Lung (tissue), 12 donors: ENCODE data around the gene NUP43. TPM values are rescaled to one million over a fixed set of nuclear protein-coding genes. Genes with fewer than 3 reads are reported as not detected.

Source experiments
- ATAC-seq: fragments of 200-7000 bp; cut with Tn5 transposase; one replicate; pipeline ENCODE4 v1.9.1; 2020; ENCODE audit warnings: moderate number of reproducible peaks; ENCODE audit not compliant: insufficient read depth, low FRiP score
- DNase-seq, 3 donors: peaks; one replicate each; pipeline ENCODE4 v3.0.0-alpha.2; 2013 to 2017
- H3K27ac ChIP-seq, 2 donors: one replicate each; pipeline ENCODE4 v1.5.1; 2013; ENCODE audit warnings: mild to moderate bottlenecking in 2 of 2, moderate library complexity in 2 of 2, control low read depth in 1 of 2, inconsistent platforms in 1 of 2, low read depth in 1 of 2, low read length in 1 of 2
- H3K27me3 ChIP-seq, 3 donors: one replicate each; pipeline ENCODE4 v1.5.1; 2013; ENCODE audit warnings: low read length in 2 of 3; ENCODE audit not compliant: control insufficient read depth in 3 of 3, insufficient read depth in 3 of 3
- H3K36me3 ChIP-seq, 4 donors: one replicate each; pipeline ENCODE4 v1.5.1; 2013; ENCODE audit warnings: low read length in 4 of 4, mild to moderate bottlenecking in 1 of 4, moderate library complexity in 1 of 4; ENCODE audit not compliant: control insufficient read depth in 4 of 4, insufficient read depth in 4 of 4
- H3K4me1 ChIP-seq, 5 donors: one replicate each; pipeline ENCODE4 v1.5.1; 2013; ENCODE audit warnings: low read length in 5 of 5, mild to moderate bottlenecking in 2 of 5, moderate library complexity in 1 of 5; ENCODE audit not compliant: control insufficient read depth in 5 of 5, insufficient read depth in 5 of 5
- H3K4me3 ChIP-seq: one replicate; pipeline ENCODE4 v1.5.1; 2013; ENCODE audit warnings: mild to moderate bottlenecking, control low read depth, moderate library complexity
- H3K9ac ChIP-seq, 2 donors: one replicate each; pipeline ENCODE4 v1.5.1; 2013; ENCODE audit warnings: low read length in 2 of 2, control low read depth in 1 of 2; ENCODE audit not compliant: insufficient read depth in 1 of 2
- H3K9me3 ChIP-seq, 4 donors: one replicate each; pipeline ENCODE4 v1.5.1; 2013; ENCODE audit warnings: low read length in 3 of 4, mild to moderate bottlenecking in 1 of 4, moderate library complexity in 1 of 4; ENCODE audit not compliant: control insufficient read depth in 4 of 4, insufficient read depth in 3 of 4
- WGBS, 2 donors: extraction: QIAGEN DNeasy Blood & Tissue Kit; methylation state at CpG; one replicate each; pipeline ENCODE4 v1.1.7; 2013; 5-methylcytosine and 5-hydroxymethylcytosine counted together
- polyA plus RNA-seq, 2 donors: library from polyadenylated mRNA; stranded (reverse); fragments of 200-250 nt; gene quantifications; one replicate each; pipeline ENCODE4 v1.2.1, GENCODE V29; 2013
- total RNA-seq, 2 donors: library from RNA; depleted of rRNA in 1 of 2; stranded (reverse); fragments of >200 nt in 1 of 2; gene quantifications; one replicate each; pipeline ENCODE4 v1.2.1, GENCODE V29; 2014 to 2021
- TF ChIP-seq, protein P1 (sequence below): IDR thresholded peaks from 2 replicates; pipeline ENCODE4 v1.5.1; 2012; ENCODE audit warnings: mild to moderate bottlenecking; ENCODE audit errors: control extremely low read depth, extremely low read depth
- donor health status: control.
- donor health status: control.
- donor health status: Bipolar disorder and iron deficiency.
- donor health status: healthy.
- donor health status: DM: yes; HTN: yes; CAD: no.

NUP43 gene
- total and polyA plus RNA-seq, 4 donors: 6.5 to 30.2 (median 19.8) TPM

DNA sequence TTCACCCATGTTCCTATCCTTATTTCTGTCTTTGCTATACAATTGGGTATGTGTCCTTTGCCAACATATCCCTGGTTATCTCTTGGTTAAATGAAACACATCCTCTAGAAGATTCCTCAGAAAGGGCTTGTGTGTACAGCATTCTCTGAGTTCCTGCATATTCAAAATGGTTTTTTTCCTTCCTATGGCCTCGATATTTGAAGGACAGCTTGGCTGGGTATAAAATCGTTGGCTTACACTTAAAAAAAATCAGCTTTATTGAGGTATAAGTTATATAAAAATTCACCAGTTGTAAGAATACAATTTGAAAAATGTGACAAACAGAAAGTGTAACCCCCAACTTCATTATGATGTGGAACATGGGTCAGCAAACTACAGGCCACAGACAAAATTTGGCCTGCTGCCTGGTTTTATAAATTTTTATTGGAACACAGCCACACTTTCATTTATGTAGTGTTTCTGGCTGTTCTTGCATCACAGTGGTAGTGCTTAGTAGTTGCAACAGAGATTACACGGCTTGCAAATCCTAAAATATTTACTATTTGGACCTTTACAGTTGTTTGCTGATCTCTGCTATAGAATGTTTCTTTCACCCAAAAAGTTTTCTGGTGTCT is 19.9 kb upstream of the NUP43 start:
- 59 to 71% methylated on average over 3 of the region's 3 CpGs for WGBS, 2 donors
- ATAC-seq (no peak), DNase-seq (peak; percentile 30 to 79 (median 79))
- H3K27ac ChIP-seq: no peak overlapping the region
- TF ChIP-seq, protein P1, sequence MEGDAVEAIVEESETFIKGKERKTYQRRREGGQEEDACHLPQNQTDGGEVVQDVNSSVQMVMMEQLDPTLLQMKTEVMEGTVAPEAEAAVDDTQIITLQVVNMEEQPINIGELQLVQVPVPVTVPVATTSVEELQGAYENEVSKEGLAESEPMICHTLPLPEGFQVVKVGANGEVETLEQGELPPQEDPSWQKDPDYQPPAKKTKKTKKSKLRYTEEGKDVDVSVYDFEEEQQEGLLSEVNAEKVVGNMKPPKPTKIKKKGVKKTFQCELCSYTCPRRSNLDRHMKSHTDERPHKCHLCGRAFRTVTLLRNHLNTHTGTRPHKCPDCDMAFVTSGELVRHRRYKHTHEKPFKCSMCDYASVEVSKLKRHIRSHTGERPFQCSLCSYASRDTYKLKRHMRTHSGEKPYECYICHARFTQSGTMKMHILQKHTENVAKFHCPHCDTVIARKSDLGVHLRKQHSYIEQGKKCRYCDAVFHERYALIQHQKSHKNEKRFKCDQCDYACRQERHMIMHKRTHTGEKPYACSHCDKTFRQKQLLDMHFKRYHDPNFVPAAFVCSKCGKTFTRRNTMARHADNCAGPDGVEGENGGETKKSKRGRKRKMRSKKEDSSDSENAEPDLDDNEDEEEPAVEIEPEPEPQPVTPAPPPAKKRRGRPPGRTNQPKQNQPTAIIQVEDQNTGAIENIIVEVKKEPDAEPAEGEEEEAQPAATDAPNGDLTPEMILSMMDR: no peak
- no peak overlapping the region for H3K9ac ChIP-seq
- H3K36me3 ChIP-seq: peaks cover 2 to 14% (median 6%) of the 10 kb centered on the region in 4 donors
- no peak overlapping the region for H3K4me3 ChIP-seq
- peaks cover 0 to 4% (median 0%) of the 10 kb centered on the region in 4 donors for H3K9me3 ChIP-seq
- H3K27me3 ChIP-seq: no peaks in the 10 kb centered on the region
- peaks cover 0 to 1% (median 0%) of the 10 kb centered on the region in 5 donors for H3K4me1 ChIP-seq

DNA sequence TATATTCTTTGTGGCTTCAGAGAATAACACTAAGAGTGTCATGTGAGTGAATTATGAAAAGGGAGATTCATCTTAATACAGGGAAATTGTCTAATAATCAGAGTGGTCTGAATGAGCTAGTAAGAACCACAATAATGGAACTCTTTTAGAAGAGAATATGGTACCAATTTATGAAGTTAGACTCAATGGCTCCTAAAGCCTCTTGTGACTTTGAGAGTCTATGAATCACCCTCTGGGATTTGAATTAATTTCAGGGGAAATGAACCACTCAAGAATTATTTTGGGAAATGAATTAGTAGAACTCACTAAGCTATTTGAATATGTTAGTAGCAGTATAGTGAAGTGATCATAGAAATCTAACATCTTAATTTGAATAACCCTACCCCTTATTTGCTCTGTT is 17.5 kb upstream of the NUP43 start:
- Histone ChIP-seq H3K9ac (no peak overlapping the region), H3K4me1 (peaks cover 0 to 1% (median 0%) of the 10 kb centered on the region in 5 donors), H3K9me3 (peaks cover 0 to 4% (median 0%) of the 10 kb centered on the region in 4 donors), H3K36me3 (peaks cover 6 to 20% (median 8%) of the 10 kb centered on the region in 4 donors), H3K27ac (no peak overlapping the region), H3K27me3 (no peaks in the 10 kb centered on the region), H3K4me3 (no peak overlapping the region)
- ATAC-seq: no peak
- DNase-seq: no peak
- TF ChIP-seq, protein P1: no peak

DNA sequence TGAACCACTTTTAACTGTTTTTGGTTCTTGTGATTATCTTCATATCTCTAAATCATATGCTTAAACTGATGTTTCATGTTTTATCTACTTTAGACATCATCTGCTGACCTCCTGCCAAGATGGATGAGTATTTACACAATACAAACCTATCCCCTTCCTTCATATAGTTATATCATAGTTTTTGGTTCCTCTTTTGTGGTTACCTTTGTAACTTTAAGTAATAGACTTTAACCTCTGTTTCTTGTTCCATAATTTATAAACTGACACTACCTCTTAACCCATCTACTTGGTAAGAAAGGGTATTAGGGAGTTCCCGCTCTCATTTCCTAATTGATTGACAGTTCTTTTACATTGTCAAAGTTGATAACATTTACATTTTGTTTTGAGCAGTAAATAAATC is 15.1 kb upstream of the NUP43 start:
- no peaks in the 10 kb centered on the region for H3K27me3 ChIP-seq
- TF ChIP-seq, protein P1: no peak
- H3K9ac ChIP-seq: no peak overlapping the region
- 35 to 83% methylated on average over 1 of the region's 1 CpG for WGBS, 2 donors
- H3K4me3 ChIP-seq: no peak overlapping the region
- no peak overlapping the region for H3K27ac ChIP-seq
- H3K36me3 ChIP-seq: peaks cover 4 to 13% (median 6%) of the 10 kb centered on the region in 4 donors
- H3K9me3 ChIP-seq: peaks cover 0 to 4% (median 0%) of the 10 kb centered on the region in 4 donors
- H3K4me1 ChIP-seq: peaks cover 0 to 2% (median 0%) of the 10 kb centered on the region in 5 donors
- no peak for DNase-seq
- no peak for ATAC-seq

DNA sequence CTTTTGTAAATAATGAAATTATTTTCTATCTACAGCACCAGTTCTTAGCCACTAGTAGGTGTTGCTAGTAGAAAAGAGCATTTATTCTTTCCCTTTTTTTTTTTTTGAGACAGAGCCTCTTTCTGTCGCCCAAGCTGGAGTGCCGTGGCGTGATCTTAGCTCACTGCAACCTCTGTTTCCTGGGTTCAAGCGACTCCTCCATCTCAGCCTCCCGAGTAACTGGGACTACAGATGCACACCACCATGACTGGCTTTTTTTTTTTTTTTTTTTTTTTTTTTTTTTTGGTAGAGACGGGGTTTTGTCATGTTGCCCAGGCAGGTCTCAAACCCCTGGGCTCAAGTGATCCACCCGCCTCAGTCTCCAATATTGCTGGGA is 9.9 kb upstream of the NUP43 start:
- ATAC-seq (no peak), DNase-seq (no peak)
- Histone ChIP-seq H3K9me3 (no peaks in the 10 kb centered on the region), H3K9ac (no peak overlapping the region), H3K36me3 (peaks cover 0 to 9% (median 3%) of the 10 kb centered on the region in 4 donors), H3K4me3 (no peak overlapping the region), H3K27ac (no peak overlapping the region), H3K4me1 (peaks cover 0 to 7% (median 0%) of the 10 kb centered on the region in 5 donors), H3K27me3 (no peaks in the 10 kb centered on the region)
- whole genome bisulfite sequencing, 2 donors: 91 to 92% methylated on average over 7 of the region's 7 CpGs
- TF ChIP-seq, protein P1: no peak
